AG04450 (cell line): ENCODE data around the gene STIM2. TPM values are rescaled to one million over a fixed set of nuclear protein-coding genes. Genes with fewer than 3 reads are reported as not detected.

Experiments used
- CTCF ChIA-PET: fragments of 300-600, 350-600 bp; formaldehyde crosslinking; extraction: SDS; loops from one replicate; lab custom pipeline; 2022; ENCODE audit warnings: antibody characterized with exemption, inconsistent platforms; lab: Charles Lee
- POLR2A ChIA-PET: fragments of 350-600 bp; formaldehyde crosslinking; extraction: SDS; loops from one replicate; lab custom pipeline; 2021; ENCODE audit warnings: antibody characterized with exemption, inconsistent platforms; lab: Yijun Ruan, JAX
- DNase-seq: peaks from one replicate; pipeline ENCODE4 v3.0.0-alpha.2; 2011; ENCODE audit warnings: low read depth, low spot score
- H3K27ac ChIP-seq: one replicate; pipeline ENCODE4 v1.5.1; 2012; ENCODE audit warnings: low read depth, low read length, control low read depth
- H3K27me3 ChIP-seq: one replicate; pipeline ENCODE4 v1.6.0; 2012; ENCODE audit warnings: low read length; ENCODE audit not compliant: control insufficient read depth, insufficient read depth
- H3K4me3 ChIP-seq: 2 replicates; pipeline ENCODE4 v1.5.1; 2011; ENCODE audit warnings: mild to moderate bottlenecking, low read depth, low read length, control low read depth
- H3K9me3 ChIP-seq: 2 replicates; pipeline ENCODE4 v1.5.1; 2012; ENCODE audit warnings: low read length; ENCODE audit not compliant: control insufficient read depth, insufficient read depth
- CTCF ChIP-seq: IDR thresholded peaks from 2 replicates; pipeline ENCODE4 v1.5.1; 2011; ENCODE audit warnings: low read depth, low read length, control low read depth, inconsistent platforms
- polyA plus RNA-seq: library from polyadenylated mRNA; depleted of rRNA; stranded (reverse); fragments of >200 nt; gene quantifications from 2 replicates; pipeline ENCODE4 v1.2.3, GENCODE V29; 2011

The STIM2 gene
- polyA plus RNA-seq, 1 experiment, result 26.8 TPM

GRCh38 chr4:26945794-26946193, 85.2 kb downstream of the STIM2 start:
- no peak for TF ChIP-seq CTCF
- no peaks in the 10 kb centered on the region for H3K9me3 ChIP-seq
- no peak for DNase-seq
- H3K4me3 ChIP-seq, result no peak overlapping the region
- POLR2A ChIA-PET, result no interaction called here
- CTCF ChIA-PET, result no interaction called here
- H3K27ac ChIP-seq, result no peak overlapping the region
- H3K27me3 ChIP-seq, result no peaks in the 10 kb centered on the region

GRCh38 chr4:26947318-26947717, 86.7 kb downstream of the STIM2 start:
- ChIA-PET CTCF (no interaction called here), POLR2A (no interaction called here)
- TF ChIP-seq CTCF, result no peak
- H3K27me3 ChIP-seq, result no peaks in the 10 kb centered on the region
- H3K4me3 ChIP-seq, result no peak overlapping the region
- DNase-seq, result no peak
- no peaks in the 10 kb centered on the region for H3K9me3 ChIP-seq
- H3K27ac ChIP-seq, result no peak overlapping the region

- Histone ChIP-seq H3K9me3 (no peaks in the 10 kb centered on the region), H3K27me3 (no peaks in the 10 kb centered on the region), H3K27ac (no peak overlapping the region), H3K4me3 (no peak overlapping the region)
- no peak for TF ChIP-seq CTCF
- ChIA-PET POLR2A (no interaction called here), CTCF (interaction anchor here (0.6 kb wide), 1 partner anchor 234 kb away, joined by 3 read pairs; no protein-coding TSS in a partner anchor)
- no peak for DNase-seq
These were observed 89.8 kb downstream of the STIM2 start for GRCh38 chr4:26950446-26950845.

GRCh38 chr4:26952891-26953290, 92.2 kb downstream of the STIM2 start:
- H3K9me3 ChIP-seq, result no peaks in the 10 kb centered on the region
- ChIA-PET POLR2A (no interaction called here), CTCF (interaction anchor here (1.0 kb wide), 1 partner anchor 13 kb away, joined by 3 read pairs; no protein-coding TSS in a partner anchor)
- no peak overlapping the region for H3K27ac ChIP-seq
- no peaks in the 10 kb centered on the region for H3K27me3 ChIP-seq
- DNase-seq, result no peak
- TF ChIP-seq CTCF, result no peak
- H3K4me3 ChIP-seq, result no peak overlapping the region

- ChIA-PET CTCF (no interaction called here), POLR2A (no interaction called here)
- H3K4me3 ChIP-seq, result no peak overlapping the region
- no peak overlapping the region for H3K27ac ChIP-seq
- H3K9me3 ChIP-seq, result no peaks in the 10 kb centered on the region
- TF ChIP-seq CTCF, result no peak
- no peak for DNase-seq
- H3K27me3 ChIP-seq, result no peaks in the 10 kb centered on the region
These were observed 92.7 kb downstream of the STIM2 start for GRCh38 chr4:26953366-26953765.
